ENCODE results near the gene COL4A2. TPM values are rescaled to one million over a fixed set of nuclear protein-coding genes. Genes with fewer than 3 reads are reported as not detected.

The COL4A2 gene
- total RNA-seq, 1 donor from 2014 or later, result 785 TPM

GRCh38 chr13:110354715-110355473, 47.8 kb downstream of the COL4A2 start:
- no peak for DNase-seq

DNA sequence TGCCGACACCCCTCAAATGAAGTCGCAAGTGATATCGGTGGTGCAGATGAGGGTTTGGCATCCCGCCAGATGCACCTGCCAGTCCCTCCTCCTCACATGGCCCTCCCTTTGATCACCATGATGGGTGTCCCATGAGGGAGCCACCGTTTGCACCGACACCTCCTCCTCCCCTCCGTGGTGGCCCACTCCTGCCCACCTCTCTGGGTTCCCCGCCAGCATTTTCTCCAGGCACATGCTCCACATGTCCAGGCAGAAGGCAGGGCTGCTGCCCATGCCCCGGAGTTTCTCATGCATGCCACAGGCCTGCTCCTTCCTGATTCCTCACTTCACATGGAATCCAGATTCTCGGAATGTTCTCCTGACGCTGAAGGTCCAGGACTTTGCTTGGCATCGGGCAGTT, 49.3 kb downstream of the COL4A2 start:
- DNase-seq, result no peak

DNA sequence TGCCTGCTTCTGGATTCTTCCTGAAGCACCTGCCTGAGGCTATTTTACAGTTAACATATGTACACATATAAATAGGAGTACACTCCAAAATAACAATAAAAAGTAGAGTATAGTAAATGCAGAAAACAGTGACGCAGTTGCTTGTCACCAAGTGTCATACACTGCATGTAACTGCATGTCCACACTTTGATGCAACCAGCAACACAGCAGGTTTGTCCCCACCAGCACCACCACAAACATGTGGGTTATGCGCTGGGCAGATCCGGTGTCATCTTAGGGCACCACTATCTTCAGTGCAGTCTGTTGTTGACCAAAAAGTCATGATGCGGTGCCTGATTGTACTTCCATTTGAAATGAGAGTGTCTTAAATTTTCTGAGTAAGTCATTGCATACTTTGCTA, 51.3 kb downstream of the COL4A2 start:
- DNase-seq, result no peak

DNA sequence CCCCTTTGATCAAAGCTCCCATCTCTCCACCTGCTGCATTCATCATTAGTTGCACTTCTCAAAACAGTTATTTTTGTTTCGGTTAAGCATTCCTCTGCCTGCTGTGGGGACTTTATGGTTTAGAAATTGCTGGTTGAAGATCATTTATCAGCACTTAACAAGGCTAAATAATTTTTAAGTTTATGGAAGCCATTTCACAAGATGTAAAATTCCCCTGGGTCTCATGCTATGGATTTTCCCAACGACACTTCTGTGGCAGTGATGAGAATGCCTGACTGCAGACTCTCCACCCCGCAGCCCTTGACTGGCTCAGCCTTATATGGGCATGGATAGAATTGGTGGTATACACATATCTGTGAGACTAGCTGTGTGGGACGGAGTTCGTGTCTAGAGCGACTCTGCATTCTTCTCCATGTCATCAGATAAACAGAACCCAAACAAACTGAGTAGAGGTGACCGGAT, 52.8 kb downstream of the COL4A2 start:
- DNase-seq, result peak; percentile 73

- DNase-seq, result no peak
Observed at GRCh38 chr13:110360598-110360997, 53.5 kb downstream of the COL4A2 start.

- DNase-seq, result peak; percentile 80
Observed at GRCh38 chr13:110361365-110361911, 54.4 kb downstream of the COL4A2 start.

DNA sequence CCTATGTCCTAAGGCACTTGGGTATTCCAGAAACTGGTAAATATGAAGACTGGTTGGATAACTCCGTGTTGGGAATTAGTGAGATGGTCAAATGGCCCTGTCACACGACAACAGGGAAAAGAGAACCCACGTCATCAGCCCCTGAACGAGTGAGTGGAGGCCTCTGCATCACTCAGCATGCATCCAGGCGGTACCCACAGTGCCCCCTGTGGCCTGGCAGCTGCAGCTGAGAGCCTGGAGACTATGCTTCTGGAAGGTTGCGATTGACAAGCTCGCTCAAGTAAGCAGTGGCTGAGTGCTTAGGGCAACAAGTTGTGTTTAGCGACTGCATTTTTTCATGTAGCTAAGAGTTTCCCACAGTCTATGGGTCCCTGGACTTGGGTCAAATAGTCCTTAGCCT, 55.9 kb downstream of the COL4A2 start:
- DNase-seq, result no peak

DNA sequence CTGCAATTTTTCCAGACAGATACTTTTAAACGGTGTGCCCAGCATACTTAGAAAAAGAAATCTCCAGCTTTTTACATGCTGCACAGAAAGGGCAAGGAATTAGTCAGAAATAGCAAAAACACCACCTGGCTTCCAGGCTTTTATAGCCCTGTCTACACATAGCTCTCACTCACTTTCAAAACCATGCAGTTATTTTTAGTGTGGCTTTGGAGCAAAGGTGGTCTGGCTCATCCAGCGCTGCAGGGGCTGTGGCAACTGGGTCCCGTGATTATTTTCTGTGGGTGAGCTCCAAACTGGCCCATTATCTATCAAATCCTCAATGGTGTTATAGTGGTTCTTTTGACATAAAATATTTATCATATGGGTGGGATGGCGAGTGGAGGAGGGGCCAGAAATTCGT, 57.0 kb downstream of the COL4A2 start:
- DNase-seq, result no peak

DNA sequence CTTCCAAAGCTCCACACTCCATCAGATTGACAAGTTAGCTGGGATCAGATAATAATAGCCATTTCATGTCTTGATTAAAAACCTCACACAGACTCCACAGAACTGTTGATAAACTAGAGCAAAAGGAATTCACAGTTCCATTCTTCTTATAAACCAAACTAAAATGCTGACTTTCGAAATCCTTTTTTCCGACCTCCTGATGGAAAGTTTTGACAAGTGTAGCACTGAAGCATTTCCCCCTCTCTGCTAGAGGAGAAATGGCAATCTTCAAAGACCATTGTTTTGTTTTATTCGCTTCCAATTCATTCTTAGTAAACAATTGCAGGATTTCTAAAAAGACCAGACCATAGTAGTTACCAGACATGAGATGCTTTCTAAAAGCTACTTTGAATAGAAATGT, 58.8 kb downstream of the COL4A2 start:
- no peak for DNase-seq

- no peak for DNase-seq
Observed at GRCh38 chr13:110366733-110367132, 59.6 kb downstream of the COL4A2 start.

DNA sequence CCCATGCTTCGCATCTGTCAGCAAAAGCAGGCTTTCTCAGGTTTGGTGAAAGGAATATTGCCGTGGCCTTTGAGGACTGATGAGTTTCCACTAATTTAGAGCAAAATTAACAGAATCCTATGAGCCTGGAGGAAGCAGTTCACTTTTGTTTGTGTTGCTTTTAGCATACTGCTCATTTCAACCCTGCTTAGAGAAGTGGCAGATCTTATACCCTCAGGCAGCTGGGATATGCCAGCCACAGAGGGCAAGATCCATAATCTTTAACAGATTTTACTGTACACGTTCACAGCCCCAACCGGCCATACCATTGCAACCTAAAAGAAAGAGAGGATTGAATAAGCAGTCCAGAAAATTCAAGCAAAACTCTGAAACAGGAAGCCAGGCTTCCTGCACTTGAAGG, 60.5 kb downstream of the COL4A2 start:
- no peak for DNase-seq

DNA sequence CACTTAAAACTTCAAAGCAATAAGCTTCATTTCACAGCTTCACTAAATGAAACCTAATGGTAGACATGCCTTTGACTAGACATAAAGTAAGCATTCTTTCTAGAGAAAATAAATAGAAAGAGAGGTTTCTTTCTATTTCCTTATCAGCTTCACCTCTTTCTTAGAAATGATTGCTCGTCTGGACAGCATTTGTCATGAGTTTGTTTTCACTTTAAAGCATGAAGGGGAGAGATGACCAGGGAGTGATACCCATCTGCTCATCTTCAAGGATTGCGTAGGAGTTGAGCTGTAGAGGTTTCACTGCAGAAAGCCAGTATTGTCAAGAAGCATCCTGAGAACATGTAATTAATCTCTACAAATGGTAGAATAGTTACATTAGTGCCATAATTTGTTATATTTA, 61.3 kb downstream of the COL4A2 start:
- DNase-seq, result no peak

- DNase-seq, result no peak
Observed at GRCh38 chr13:110369400-110369799, 62.3 kb downstream of the COL4A2 start.

DNA sequence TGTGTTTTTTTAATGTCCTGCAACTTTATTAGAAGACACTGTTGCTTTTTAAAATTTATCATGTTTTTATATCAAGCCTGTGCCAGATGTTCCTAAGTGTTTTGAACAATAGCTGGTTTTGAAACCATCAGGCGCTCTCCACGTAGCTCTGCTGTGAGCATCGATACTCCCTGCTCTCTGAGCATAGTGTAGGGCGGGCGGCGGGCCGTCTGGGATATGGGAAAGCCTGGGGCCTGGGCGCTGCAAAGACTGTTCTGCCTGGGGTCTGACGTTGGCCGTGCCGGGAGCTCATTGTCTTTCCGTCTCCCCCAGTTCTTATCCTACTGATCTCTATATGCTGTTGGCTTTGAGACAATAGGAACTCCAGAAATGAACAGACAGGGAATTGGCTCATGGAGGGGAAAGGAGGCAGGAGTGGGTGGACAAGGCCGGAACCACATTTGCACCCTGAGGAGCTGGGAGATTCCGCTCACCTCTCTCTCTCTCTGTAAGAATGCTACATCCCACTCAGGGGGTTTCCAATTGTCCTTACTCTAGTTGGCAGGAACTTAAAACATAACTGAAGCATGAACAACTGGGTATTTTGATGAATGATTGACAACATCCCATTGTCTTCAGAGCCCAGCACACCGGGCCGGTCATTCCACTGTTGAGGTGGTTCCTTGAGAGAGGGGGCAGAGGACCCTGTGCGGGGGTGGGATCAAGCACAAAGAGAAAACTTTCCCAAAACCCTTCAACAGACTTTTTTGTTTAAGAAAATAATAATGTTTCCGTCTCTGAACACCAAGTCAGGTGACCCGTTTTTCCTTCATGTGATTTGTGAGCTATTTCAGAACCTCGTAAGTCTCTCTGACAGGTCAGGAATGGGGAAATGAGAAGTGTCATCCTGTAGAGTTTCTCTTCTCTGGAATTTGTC, 64.7 kb downstream of the COL4A2 start:
- no peak for DNase-seq

DNA sequence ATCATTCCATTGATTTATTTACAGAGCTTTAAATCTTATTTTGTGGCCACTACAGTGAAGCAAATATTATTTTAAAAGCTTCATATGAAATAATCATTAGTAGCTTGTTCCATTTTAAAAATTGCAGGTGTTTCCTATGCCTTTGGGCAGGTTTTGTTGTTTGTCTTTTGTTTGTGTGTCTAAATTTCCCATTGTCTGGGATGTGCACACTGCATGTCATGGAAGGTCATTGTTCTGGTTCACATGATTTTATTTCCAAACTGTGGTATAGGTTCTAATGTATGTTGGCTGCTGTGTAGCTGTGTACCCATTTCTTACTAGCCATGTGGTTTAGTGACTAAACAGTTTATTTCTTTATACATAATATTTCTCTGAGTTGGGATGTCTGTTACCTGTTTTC, 65.6 kb downstream of the COL4A2 start:
- DNase-seq, result no peak

GRCh38 chr13:110373617-110374016, 66.5 kb downstream of the COL4A2 start:
- peak; percentile 64 for DNase-seq

DNA sequence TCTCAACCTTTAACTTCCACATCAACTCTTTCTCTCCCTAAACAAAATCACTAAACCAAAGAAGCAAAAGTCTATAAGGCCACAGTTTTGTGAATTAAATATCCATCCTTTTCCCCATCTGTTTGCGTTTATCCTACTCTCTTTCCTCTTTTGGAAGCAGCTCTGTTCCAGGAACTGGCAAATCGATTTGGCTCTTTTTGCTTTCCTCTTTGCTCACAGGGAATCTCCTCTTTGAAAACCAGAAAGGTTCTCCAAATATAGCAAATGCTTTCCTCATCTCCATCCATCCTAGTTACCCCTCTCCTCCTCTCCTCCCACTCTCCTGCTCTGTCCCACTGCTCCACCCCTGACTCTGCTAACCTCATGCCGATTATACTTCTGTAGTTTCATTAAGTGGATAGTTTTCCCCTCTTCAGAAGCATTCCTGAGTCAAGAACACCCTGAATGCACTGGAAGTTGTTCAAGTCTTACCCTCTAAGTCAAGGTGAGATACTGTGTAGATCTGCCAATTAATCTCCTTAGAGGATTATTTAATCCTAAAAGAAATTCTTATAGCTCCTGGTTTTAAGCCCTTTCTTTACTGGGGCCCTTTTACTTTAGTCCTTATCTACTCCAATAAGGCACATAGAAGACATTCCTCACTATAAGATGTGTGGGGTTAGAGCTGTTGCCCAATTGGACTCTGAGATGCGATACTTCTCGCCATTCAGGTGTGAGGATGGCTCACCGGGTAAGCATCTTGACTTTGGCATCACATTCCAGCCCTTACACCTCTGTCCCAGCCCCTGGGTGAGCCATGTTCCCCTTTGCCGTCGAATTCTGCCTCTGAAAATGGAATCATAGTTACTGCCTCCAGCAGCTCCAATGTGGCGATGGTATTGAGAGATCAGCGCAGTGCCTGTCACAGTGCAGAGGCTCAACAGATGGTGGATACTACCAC, 67.6 kb downstream of the COL4A2 start:
- DNase-seq, result no peak

DNA sequence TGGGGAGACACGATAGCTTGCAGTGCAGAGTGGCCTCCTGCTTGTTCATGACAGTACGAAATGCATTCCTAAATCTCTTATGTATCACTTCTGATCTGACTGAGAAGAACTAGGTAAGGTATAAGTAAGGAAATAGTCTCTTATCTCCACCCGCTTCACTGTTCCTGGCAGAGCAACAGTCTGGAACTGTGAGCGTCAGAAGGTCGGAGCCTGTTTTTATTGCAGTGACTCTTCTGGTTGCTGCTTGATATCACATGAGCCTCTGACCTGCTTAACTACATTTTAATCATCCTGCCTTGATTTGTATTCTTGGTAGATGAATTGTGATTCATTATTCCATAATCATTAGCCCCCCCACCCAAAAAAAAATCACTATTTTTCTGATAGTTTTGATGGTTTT, 69.0 kb downstream of the COL4A2 start:
- DNase-seq, result no peak

GRCh38 chr13:110377178-110377825, 70.2 kb downstream of the COL4A2 start:
- no peak for DNase-seq

GRCh38 chr13:110377826-110378201, 70.7 kb downstream of the COL4A2 start:
- no peak for DNase-seq

DNA sequence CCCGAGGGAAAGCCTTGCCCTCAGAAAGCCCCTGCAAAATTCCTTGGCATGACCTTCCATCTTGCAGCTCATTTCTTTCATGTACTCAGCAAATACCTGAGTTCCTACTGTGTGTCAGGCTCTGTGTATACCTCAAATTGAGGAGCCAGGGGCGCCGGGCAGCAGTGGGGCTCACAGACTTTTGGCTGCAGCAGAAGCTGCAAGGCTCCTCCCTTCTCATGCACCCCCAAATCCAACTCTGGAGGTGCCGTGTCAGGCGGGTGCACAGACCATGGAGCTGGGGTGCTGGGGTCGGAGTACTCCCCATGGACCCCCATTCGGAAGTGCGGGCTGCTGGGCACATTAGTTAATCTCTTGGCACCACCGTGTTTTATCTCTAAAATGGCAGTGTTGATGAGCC, 72.3 kb downstream of the COL4A2 start:
- DNase-seq, result no peak
